Stimulated activated naive B cell treated with anti-CD40 and anti-IgM and Interleukin-4, amounts not matched to agents 10 μg/mL and 1 μg/mL and 100 μg/mL, for 72 hours (primary cell): ENCODE data around the gene ZNF174.

ENCODE experiments used
- ATAC-seq, 2 donors: fragments of 150-1000 bp; cut with Tn5 transposase; replicated peaks; 2 replicates each; pipeline ENCODE4 v1.10.0; 2021; ENCODE audit warnings: moderate library complexity in 1 of 2
- DNase-seq: peaks from one replicate; pipeline ENCODE4 v3.0.0; 2021
- H3K27ac Mint-ChIP-seq: one replicate; pipeline ENCODE4 v1.8.0; 2022; ENCODE audit warnings: mild to moderate bottlenecking, mixed read lengths
- H3K27me3 Mint-ChIP-seq, 2 donors: one replicate each; pipeline ENCODE4 v1.8.0; 2022; ENCODE audit warnings: mixed read lengths in 2 of 2
- H3K36me3 Mint-ChIP-seq, 2 donors: one replicate each; pipeline ENCODE4 v1.8.0; 2022; ENCODE audit warnings: mixed read lengths in 2 of 2, mild to moderate bottlenecking in 1 of 2
- H3K4me1 Mint-ChIP-seq, 2 donors: one replicate each; pipeline ENCODE4 v1.8.0; 2022; ENCODE audit warnings: mixed read lengths in 2 of 2, mild to moderate bottlenecking in 1 of 2
- H3K4me3 Mint-ChIP-seq, 2 donors: one replicate each; pipeline ENCODE4 v1.8.0; 2022; ENCODE audit warnings: mild to moderate bottlenecking in 2 of 2, mixed read lengths in 2 of 2, moderate library complexity in 1 of 2
- H3K9me3 Mint-ChIP-seq, 2 donors: one replicate each; pipeline ENCODE4 v1.8.0; 2022; ENCODE audit warnings: mixed read lengths in 2 of 2, mild to moderate bottlenecking in 1 of 2

The ZNF174 gene

DNA sequence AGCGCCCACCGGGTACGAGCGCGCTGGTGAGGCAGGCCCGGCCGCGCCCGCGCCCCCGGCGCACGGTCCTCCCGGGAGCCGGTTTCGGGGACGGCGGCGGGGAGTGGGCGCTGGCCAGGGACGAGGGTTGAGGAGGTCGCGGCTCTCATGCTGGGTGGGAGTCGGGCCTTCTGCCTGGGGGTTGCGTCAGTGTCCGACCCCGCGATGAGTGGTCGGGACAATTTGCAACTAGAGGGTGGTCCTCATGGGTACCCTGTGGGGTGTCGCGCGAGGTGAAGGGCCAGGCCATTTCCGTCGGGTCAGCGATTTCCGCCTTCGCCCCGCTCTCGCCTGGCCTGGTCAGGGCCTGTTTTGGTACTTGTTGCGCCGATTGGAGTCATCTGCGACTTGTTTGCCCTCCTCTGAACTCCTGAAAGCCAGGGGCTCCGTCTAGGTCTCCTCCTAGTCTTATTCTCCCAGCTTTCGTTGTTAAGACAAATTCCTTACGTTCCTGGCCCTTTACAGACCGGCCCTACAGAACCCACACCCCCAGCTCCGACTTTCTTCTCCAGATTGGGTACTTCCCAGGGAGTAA lies 57.4 kb downstream of the ZNF174 start:
- DNase-seq (no peak), ATAC-seq (peak in 1 of 2 donors; percentile 6)
- Mint-ChIP-seq H3K9me3 (no peaks in the 10 kb centered on the region), H3K4me3 (peak overlapping the region; percentile 88 to 89), H3K4me1 (peaks cover 30 to 45% of the 10 kb centered on the region in 2 donors), H3K36me3 (peaks cover 0 to 2% of the 10 kb centered on the region in 2 donors), H3K27me3 (no peaks in the 10 kb centered on the region), H3K27ac (peak overlapping the region; percentile 95)

DNA sequence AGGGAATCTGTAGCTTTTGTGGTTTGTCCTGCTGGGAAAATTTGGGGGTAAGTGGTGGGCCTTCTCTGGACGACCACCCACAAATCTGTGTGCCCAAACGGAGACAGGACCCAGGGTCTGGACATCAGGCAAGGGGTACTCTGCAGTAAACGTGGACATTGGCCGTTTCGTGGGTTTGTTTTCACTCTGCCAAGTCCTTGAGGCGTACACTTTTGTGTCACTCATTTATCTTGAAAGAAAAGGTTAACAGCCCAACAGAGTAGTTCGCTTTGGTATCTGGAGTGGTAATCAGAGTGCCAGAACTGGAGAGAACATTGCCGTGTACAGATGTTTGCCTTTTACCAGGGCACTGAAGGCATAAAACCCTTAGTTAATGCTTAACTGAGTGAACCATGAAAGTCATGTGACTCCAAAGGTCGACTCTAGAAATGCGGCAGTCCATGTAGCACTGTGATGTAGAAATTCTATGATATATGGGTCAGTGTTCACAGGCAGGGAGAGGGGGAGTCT lies 57.9 kb downstream of the ZNF174 start:
- H3K36me3 Mint-ChIP-seq, result peaks cover 0 to 2% of the 10 kb centered on the region in 2 donors
- no peaks in the 10 kb centered on the region for H3K9me3 Mint-ChIP-seq
- peak overlapping the region; percentile 95 for H3K27ac Mint-ChIP-seq
- H3K4me1 Mint-ChIP-seq, result peaks cover 30 to 45% of the 10 kb centered on the region in 2 donors
- no peak for DNase-seq
- ATAC-seq, result peak; percentile 46 to 49
- peak overlapping the region; percentile 88 to 89 for H3K4me3 Mint-ChIP-seq
- H3K27me3 Mint-ChIP-seq, result no peaks in the 10 kb centered on the region
